H1 (cell line): ENCODE measurements around the gene OTP. TPM values are rescaled to one million over a fixed set of nuclear protein-coding genes. Genes with fewer than 3 reads are reported as not detected.

Experiments
- ASH2L ChIP-seq: fragments of 200-600, 300-600 bp; sonication (generic); IDR thresholded peaks from one replicate; pipeline ENCODE4 v1.7.1; 2017; ENCODE audit warnings: low read length
- BACH1 ChIP-seq: IDR thresholded peaks from 2 replicates; pipeline ENCODE4 v1.6.1; 2012; ENCODE audit warnings: low read length, improper control_type of control experiment
- BCL11A ChIP-seq, 2 experiments: IDR thresholded peaks; one replicate each; pipeline ENCODE4 v1.6.1; 2011; ENCODE audit warnings: low read depth in 2 of 2, low read length in 2 of 2, mild to moderate bottlenecking in 2 of 2
- CHD7 ChIP-seq: fragments of 300-600 bp; sonication (generic); IDR thresholded peaks from 2 replicates; pipeline ENCODE4 v1.7.1; 2012; ENCODE audit warnings: low read length, moderate library complexity, mild to moderate bottlenecking, inconsistent platforms; ENCODE audit not compliant: insufficient replicate concordance
- CTBP2 ChIP-seq: IDR thresholded peaks from 2 replicates; pipeline ENCODE4 v1.7.0; 2011; ENCODE audit warnings: borderline replicate concordance, mild to moderate bottlenecking, moderate library complexity, mixed read lengths, low read length; ENCODE audit not compliant: insufficient read depth, insufficient read length
- EZH2 ChIP-seq: fragments of 200-600 bp; sonication (generic); IDR thresholded peaks from 2 replicates; pipeline ENCODE4 v1.7.1; 2012; ENCODE audit warnings: low read depth, mild to moderate bottlenecking, moderate library complexity, low read length, inconsistent platforms; ENCODE audit not compliant: severe bottlenecking
- TCF12 ChIP-seq: IDR thresholded peaks from 2 replicates; pipeline ENCODE4 v1.6.1; 2011; ENCODE audit warnings: low read depth, mild to moderate bottlenecking, low read length
- YY1 ChIP-seq: IDR thresholded peaks from 2 replicates; pipeline ENCODE4 v1.6.1; 2011; ENCODE audit warnings: low read depth, mild to moderate bottlenecking, low read length
- polyA plus RNA-seq, 7 experiments: library from polyadenylated mRNA; depleted of rRNA in 3 of 7; stranded (reverse) in 5 of 7; unstranded in 2 of 7; fragments of >200 nt in 5 of 7; fragments of 200-250 nt in 2 of 7; gene quantifications; 1 replicate in 5 of 7; 2 replicates in 1 of 7; 4 replicates in 1 of 7; pipeline versions ENCODE4 v1.2.1 to v1.2.3, GENCODE V29; 2011 to 2013; ENCODE audit warnings: missing spikeins in 2 of 7, mixed read lengths in 2 of 7
- total RNA-seq: library from RNA; stranded (reverse); fragmentation: NEBNext Ultra II Directional; extraction: Animal tissue kit (Norgen Biotek cat#: 25700); gene quantifications from 2 replicates; pipeline ENCODE4 v1.2.1, GENCODE V29; 2021

The OTP gene
- total and polyA plus RNA-seq, 2 of the 8 experiments (the other 6 are each of a cell fraction or from before 2014, with no cell fraction given): not detected

- no peak for TF ChIP-seq CHD7
- 0 out of 2 replicates have a peak, but pooled peaks have one; percentile 13 for TF ChIP-seq TCF12
- no peak for TF ChIP-seq BCL11A (IDR thresholded peaks at IDR 0.05; ENCODE audit: low read depth in 2 of 2, low read length in 2 of 2)
- TF ChIP-seq YY1: no peak
- no peak for TF ChIP-seq CTBP2
- peak; percentile 9; the same call in 1 of the 2 replicates for TF ChIP-seq BACH1
- peak; percentile 24 for TF ChIP-seq ASH2L
- peak; percentile 97 for TF ChIP-seq EZH2
Observed at GRCh38 chr5:77627869-77628674, 10.4 kb downstream of the OTP start (continued).
